GM12801 (cell line): ENCODE measurements around the gene CYP2S1.

Source experiments
- TF ChIP-seq, protein P1 (sequence below): IDR thresholded peaks from one replicate; pipeline ENCODE4 v1.5.1; 2011; ENCODE audit warnings: control low read depth; ENCODE audit not compliant: insufficient read length; ENCODE audit errors: extremely low read depth

Gene CYP2S1

DNA sequence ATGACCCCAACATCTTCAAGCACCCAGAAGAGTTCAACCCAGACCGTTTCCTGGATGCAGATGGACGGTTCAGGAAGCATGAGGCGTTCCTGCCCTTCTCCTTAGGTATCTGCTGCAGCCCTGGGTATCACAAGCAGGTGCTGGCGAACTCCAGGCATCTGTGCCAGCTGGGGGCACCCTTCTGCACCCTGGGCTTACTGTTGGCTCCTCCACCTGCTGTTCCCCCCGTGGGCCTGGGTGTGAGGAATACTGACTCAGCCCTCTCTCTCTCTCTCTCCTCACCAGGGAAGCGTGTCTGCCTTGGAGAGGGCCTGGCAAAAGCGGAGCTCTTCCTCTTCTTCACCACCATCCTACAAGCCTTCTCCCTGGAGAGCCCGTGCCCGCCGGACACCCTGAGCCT lies 13.0 kb downstream of the CYP2S1 start:
- TF ChIP-seq, protein P1, sequence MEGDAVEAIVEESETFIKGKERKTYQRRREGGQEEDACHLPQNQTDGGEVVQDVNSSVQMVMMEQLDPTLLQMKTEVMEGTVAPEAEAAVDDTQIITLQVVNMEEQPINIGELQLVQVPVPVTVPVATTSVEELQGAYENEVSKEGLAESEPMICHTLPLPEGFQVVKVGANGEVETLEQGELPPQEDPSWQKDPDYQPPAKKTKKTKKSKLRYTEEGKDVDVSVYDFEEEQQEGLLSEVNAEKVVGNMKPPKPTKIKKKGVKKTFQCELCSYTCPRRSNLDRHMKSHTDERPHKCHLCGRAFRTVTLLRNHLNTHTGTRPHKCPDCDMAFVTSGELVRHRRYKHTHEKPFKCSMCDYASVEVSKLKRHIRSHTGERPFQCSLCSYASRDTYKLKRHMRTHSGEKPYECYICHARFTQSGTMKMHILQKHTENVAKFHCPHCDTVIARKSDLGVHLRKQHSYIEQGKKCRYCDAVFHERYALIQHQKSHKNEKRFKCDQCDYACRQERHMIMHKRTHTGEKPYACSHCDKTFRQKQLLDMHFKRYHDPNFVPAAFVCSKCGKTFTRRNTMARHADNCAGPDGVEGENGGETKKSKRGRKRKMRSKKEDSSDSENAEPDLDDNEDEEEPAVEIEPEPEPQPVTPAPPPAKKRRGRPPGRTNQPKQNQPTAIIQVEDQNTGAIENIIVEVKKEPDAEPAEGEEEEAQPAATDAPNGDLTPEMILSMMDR: no peak

DNA sequence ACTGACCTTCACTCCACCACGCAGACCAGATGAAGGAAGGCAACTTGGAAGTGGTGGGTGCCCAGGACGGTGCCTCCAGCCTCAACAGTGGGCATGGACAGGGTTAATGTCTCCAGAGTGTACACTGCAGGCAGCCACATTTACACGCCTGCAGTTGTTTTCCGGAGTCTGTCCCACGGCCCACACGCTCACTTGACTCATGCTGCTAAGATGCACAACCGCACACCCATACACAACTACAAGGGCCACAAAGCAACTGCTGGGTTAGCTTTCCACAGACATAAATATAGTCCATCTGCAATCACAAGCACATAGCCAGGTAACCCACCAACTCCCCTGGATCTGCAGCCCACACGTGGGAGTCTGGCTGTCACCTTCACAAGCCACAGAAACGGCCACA lies 13.4 kb downstream of the CYP2S1 start:
- TF ChIP-seq, protein P1: no peak

DNA sequence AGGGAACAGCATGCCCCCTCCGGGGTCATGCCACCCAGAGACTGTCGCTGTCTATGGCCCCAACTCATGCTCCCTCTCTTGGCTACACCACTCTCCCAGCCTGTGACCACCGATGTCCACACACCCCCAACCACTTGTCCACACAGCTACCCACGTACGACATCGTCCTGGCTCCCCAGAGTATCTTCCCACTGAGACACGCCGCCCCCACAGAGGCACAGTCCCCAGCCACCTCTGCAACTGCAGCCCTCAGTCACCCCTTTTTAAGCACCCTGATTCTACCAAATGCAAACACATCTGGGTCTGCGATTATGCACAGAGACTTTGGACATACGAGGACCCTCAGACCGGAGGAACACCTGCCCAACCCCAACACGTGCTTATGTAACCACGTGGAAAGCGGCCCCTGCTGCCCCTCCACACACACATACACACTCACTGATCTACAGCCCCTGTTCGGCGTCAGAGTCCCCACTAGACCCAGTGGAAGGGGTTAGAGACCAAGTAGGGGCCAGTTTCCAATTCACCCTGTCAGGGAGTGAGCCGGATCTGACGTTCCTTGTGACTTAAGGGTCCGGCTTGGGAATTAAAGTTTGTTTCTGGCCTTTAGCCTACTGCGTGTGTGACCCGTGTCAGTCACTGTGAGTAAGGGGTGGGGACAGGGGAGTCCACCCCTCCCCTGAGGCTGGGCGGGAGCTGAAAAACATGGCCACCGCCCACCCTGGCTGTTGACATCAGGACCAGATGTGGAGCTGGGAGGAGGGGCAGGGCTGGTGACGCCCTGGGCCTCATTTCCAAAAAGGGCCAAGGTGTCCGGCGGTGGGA lies 14.1 kb downstream of the CYP2S1 start:
- TF ChIP-seq, protein P1: no peak

DNA sequence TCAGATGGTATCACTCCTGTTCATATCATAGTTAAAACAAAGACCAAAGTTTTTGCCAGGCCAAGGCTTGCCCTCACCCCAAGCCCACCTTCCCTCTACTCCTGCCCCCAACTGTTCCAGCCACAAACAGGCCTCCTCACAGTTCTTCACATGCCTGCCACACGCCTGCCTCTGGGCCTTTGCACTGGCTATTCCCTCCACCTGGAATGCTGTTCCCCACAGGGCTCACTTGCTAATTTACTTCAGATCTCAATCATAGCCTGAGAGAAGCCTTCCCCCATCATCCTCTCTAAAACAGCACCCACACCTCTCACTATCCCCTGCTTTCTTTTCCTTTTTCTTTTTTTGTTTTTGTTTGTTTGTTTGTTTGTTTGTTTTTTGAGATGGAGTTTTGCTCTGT lies 21.1 kb downstream of the CYP2S1 start:
- TF ChIP-seq, protein P1: no peak

DNA sequence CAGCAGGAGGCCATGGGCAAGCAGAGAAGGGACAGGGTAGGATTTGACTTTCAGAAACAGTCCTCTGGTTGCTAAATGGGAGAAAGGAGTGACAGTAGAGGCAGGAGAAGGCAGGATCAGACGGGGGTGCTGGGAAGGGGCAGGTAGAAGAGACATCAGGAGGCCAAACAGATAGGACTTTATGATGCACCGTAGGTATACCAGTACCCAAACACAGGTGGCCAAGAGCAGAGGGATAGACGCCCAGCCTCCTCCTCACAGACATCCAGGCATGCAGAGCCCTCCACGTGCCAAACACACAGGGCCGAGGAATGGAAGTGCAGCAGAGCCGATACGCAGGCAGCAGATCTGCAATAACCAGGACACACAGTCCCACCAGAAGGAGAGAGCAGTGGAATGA lies 24.7 kb downstream of the CYP2S1 start:
- TF ChIP-seq, protein P1: no peak

DNA sequence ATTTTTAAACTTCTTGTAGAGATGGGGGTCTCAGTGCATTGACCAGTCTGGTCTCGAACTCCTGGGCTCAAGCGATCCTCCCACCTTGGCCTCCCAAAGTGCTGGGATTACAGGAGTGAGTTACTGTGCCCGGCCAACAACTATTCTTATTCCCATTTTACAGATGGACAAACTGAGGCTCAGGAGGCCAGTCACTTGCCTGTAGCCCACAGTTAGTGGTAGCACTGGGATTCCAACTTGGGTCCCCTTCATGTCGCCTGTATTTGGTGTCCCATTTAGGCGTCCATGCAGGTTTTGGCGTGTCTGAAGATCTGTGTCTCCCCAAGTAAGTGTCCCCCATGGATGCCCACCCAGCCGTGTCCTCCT lies 25.2 kb downstream of the CYP2S1 start:
- TF ChIP-seq, protein P1: no peak

DNA sequence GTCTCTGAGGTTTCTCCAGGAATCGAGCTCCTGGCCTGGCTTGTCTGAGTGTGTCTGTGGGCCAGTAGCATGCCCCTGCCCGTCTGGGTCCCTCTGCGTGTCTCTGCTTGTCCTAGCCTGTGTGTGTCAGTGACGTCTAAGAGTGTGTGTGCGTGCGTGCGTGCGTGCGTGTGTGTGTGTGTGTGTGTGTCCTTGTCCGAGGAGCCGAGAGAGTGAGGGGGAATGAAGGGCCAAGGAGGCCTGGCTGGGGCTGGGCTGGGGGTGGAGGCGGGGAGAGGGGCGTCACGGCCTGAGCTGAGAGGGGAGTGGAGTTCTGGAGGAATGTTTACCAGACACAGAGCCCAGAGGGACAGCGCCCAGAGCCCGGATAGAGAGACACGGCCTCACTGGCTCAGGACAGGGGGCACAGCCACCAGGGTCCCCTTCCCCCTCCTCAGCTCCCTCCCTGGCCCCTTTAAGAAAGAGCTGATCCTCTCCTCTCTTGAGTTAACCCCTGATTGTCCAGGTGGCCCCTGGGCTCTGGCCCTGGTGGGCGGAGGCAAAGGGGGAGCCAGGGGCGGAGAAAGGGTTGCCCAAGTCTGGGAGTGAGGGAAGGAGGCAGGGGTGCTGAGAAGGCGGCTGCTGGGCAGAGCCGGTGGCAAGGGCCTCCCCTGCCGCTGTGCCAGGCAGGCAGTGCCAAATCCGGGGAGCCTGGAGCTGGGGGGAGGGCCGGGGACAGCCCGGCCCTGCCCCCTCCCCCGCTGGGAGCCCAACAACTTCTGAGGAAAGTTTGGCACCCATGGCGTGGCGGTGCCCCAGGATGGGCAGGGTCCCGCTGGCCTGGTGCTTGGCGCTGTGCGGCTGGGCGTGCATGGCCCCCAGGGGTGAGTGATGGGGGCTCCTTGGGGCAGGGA lies 25.8 kb downstream of the CYP2S1 start, which contains the start of gene AXL:
AXL (plus strand) TSS at position 609 of the 893 bp plus-strand sequence; CDS start at position 779, 170 bp downstream.
- TF ChIP-seq, protein P1: no peak
